Measurements from ENCODE around the gene SLC16A7. TPM values are rescaled to one million over a fixed set of nuclear protein-coding genes. Genes with fewer than 3 reads are reported as not detected.

The SLC16A7 gene
- total and polyA plus RNA-seq, 2 of the 8 experiments (the other 6 are each of a cell fraction or from before 2014, with no cell fraction given), result 0.74 to 4.3 TPM

DNA sequence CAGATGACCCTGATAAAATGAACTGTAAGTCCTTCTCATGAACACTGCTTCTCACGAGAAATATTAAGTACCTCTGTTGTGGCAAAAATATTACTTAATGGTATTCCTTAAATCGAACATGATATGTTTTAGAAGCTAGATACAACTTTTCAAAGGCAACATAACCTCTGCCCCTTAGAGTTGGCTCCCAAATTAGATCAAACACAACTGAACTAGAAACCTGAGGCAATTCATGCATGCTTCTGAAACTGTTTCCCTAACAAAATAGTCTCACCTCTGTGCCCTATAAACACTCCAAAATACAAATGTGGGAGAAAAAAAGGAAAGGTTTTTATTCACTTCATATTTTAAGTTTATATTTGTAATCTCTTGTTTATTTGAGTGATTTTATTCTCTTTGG lies 121.6 kb downstream of the SLC16A7 start:
- DNase-seq (ENCODE audit: low read depth in 1 of 2, low spot score in 2 of 2), result no peak
- H3K27me3 ChIP-seq (replicated peaks in 1 of 4; ENCODE audit: control insufficient read depth in 3 of 4, extremely low read depth in 1 of 4, insufficient read depth in 3 of 4, low read length in 3 of 4), result peaks cover 0 to 1% (median 0%) of the 10 kb centered on the region in 4 experiments; a peak in 1 of 7 replicates
- WGBS, 2 experiments (ENCODE audit: extremely low coverage in 1 of 2, insufficient coverage in 1 of 2, insufficient read length in 1 of 2, insufficient replicate concordance in 2 of 2, low coverage in 1 of 2, low lambda C conversion rate in 2 of 2, missing lambda C conversion rate in 1 of 2), result 89% methylated on average over 2 of the region's 2 CpGs; no CpG with 5 or more reads in 1 of the 2 experiments

More for the DNA sequence above, 121.6 kb downstream of the SLC16A7 start:
- Histone ChIP-seq H3K36me3 (ENCODE audit: control insufficient read depth in 2 of 4, insufficient read depth in 4 of 4, low read length in 3 of 4) (no peaks in the 10 kb centered on the region), H3K4me3 (ENCODE audit: extremely low read depth in 1 of 4, insufficient read depth in 2 of 4, low read depth in 3 of 4, low read length in 4 of 4) (no peak overlapping the region), H4K20me1 (replicated peaks in 1 of 2; ENCODE audit: control insufficient read depth in 1 of 2, insufficient read depth in 2 of 2, low read length in 2 of 2) (no peaks in the 10 kb centered on the region), H3K27ac (ENCODE audit: low read depth, low read length) (no peak overlapping the region), H4K8ac (ENCODE audit: extremely low read depth, insufficient read depth, low read length) (no peak overlapping the region), H3K79me2 (ENCODE audit: control insufficient read depth in 1 of 2, insufficient read depth in 2 of 2, low read length in 2 of 2) (no peaks in the 10 kb centered on the region), H2BK12ac (ENCODE audit: low read depth, low read length) (no peak overlapping the region), H3K4me2 (ENCODE audit: insufficient read depth in 1 of 2, low read depth in 2 of 2, low read length in 2 of 2) (no peak overlapping the region), H3K9me3 (ENCODE audit: insufficient read depth in 2 of 2, low read depth in 1 of 2, low read length in 1 of 2) (no peaks in the 10 kb centered on the region), H2BK15ac (ENCODE audit: low read length) (no peak overlapping the region), H3K79me1 (ENCODE audit: low read depth, low read length) (no peaks in the 10 kb centered on the region), H2BK120ac (replicated peaks; ENCODE audit: low read depth, low read length) (no peak overlapping the region), H2BK5ac (ENCODE audit: low read depth, low read length) (no peak overlapping the region), H3K23me2 (ENCODE audit: low read depth, low read length) (no peaks in the 10 kb centered on the region), H3K4ac (replicated peaks; ENCODE audit: insufficient read length, low read depth, low read length) (no peak overlapping the region), H3K56ac (replicated peaks; ENCODE audit: insufficient read length, low read depth, low read length) (no peak overlapping the region), H3K9ac (replicated peaks in 1 of 4; ENCODE audit: extremely low read depth in 1 of 4, low read depth in 3 of 4, low read length in 3 of 4) (no peak overlapping the region), H3K18ac (ENCODE audit: extremely low read depth, low read length) (no peak overlapping the region), H2BK20ac (ENCODE audit: low read length) (no peak overlapping the region), H4K91ac (replicated peaks; ENCODE audit: insufficient read length, low read length) (no peak overlapping the region), H3K23ac (ENCODE audit: insufficient read length) (no peak overlapping the region), H2AK5ac (ENCODE audit: low read depth, low read length) (no peak overlapping the region), H3K4me1 (replicated peaks in 1 of 4; ENCODE audit: control insufficient read depth in 3 of 4, insufficient read depth in 4 of 4, low read length in 3 of 4) (no peaks in the 10 kb centered on the region), H2AFZ (ENCODE audit: low read length) (no peak overlapping the region), H3K14ac (ENCODE audit: insufficient read length) (no peak overlapping the region), H4K5ac (ENCODE audit: insufficient read length, low read depth, low read length) (no peak overlapping the region)
- no peak for FAIRE-seq
- ChIA-PET POLR2A (ENCODE audit: partially characterized antibody) (no interaction called here), CTCF (ENCODE audit: partially characterized antibody) (interaction anchor here (1.6 kb wide), 1 partner anchor 11 kb away, joined by 3 read pairs; no protein-coding TSS in a partner anchor)
- TF ChIP-seq POLR2AphosphoS5 (IDR thresholded peaks at IDR 0.05; ENCODE audit: low read depth, low read length) (no peak), BRCA1 (IDR thresholded peaks at IDR 0.05; ENCODE audit: low read depth, low read length) (no peak), KDM4A (IDR thresholded peaks at IDR 0.05; ENCODE audit: low read depth, low read length, severe bottlenecking) (no peak), YY1 (IDR thresholded peaks at IDR 0.05; ENCODE audit: low read depth, low read length) (no peak), POLR2A (IDR thresholded peaks at IDR 0.05; ENCODE audit: control extremely low read depth in 1 of 2, low read depth in 2 of 2, low read length in 2 of 2) (no peak), KDM5A (IDR thresholded peaks at IDR 0.05; ENCODE audit: low read length) (no peak), PHF8 (conservative IDR thresholded peaks at IDR 0.05; ENCODE audit: low read depth, low read length) (no peak), EP300 (IDR thresholded peaks at IDR 0.05; ENCODE audit: borderline replicate concordance in 1 of 2, low read depth in 2 of 2, low read length in 2 of 2) (no peak), CREB1 (IDR thresholded peaks at IDR 0.05) (no peak), SIRT6 (IDR thresholded peaks at IDR 0.05; ENCODE audit: low read length) (no peak), RAD21 (IDR thresholded peaks at IDR 0.05 in 1 of 2, conservative IDR thresholded peaks at IDR 0.05 in 1 of 2; ENCODE audit: low read depth in 2 of 2, low read length in 2 of 2) (no peak), TCF12 (IDR thresholded peaks at IDR 0.05; ENCODE audit: low read depth, low read length) (no peak), BCL11A (IDR thresholded peaks at IDR 0.05; ENCODE audit: low read depth in 2 of 2, low read length in 2 of 2) (no peak), SIN3A (conservative IDR thresholded peaks at IDR 0.05 in 1 of 2, IDR thresholded peaks at IDR 0.05 in 1 of 2; ENCODE audit: low read depth in 1 of 2, low read length in 2 of 2) (no peak)

All from H1 (cell line).